ENCODE measurements around the gene KIAA0753. TPM values are rescaled to one million over a fixed set of nuclear protein-coding genes. Genes with fewer than 3 reads are reported as not detected.
A peak's percentile ranks its signal among the peaks of the same experiment; 100 is the strongest.

The KIAA0753 gene
- total RNA-seq, 2 donors from 2014 or later: 37.2 to 50.1 TPM

GRCh38 chr17:6588165-6588564 is 52.3 kb downstream of the KIAA0753 start:
- peaks cover 16% of the 10 kb centered on the region for H3K4me1 Mint-ChIP-seq
- no peak overlapping the region for H3K27ac Mint-ChIP-seq
- H3K27me3 ChIP-seq (ENCODE audit: control insufficient read depth, insufficient read depth, low read length, poor library complexity, severe bottlenecking): no peaks in the 10 kb centered on the region
- no peak for TF ChIP-seq CTCF (conservative IDR thresholded peaks at IDR 0.05)
- peaks cover 90% of the 10 kb centered on the region for H3K36me3 Mint-ChIP-seq (ENCODE audit: low read depth)
- no peak overlapping the region for H3K9ac ChIP-seq (ENCODE audit: extremely low read depth, low read length, poor library complexity, severe bottlenecking)
- peaks cover 31% of the 10 kb centered on the region for H3K9me3 Mint-ChIP-seq
- H3K36me3 ChIP-seq (ENCODE audit: control insufficient read depth, insufficient read depth, low read length): peaks cover 96% of the 10 kb centered on the region
- no peak overlapping the region for H3K4me3 Mint-ChIP-seq
- no peaks in the 10 kb centered on the region for H3K4me1 ChIP-seq (ENCODE audit: control insufficient read depth, insufficient read depth, low read length)
- DNase-seq: no peak
- H3K9me3 ChIP-seq (ENCODE audit: control insufficient read depth, low read length): peaks cover 34% of the 10 kb centered on the region
- 89 to 100% methylated on average over 1 to 4 of the region's 5 CpGs for WGBS, 2 experiments (ENCODE audit: insufficient coverage in 1 of 2, insufficient read length in 1 of 2)
- H3K27ac ChIP-seq (ENCODE audit: low read depth, low read length): no peak overlapping the region
- H3K27me3 Mint-ChIP-seq (ENCODE audit: insufficient read depth): no peaks in the 10 kb centered on the region
- H3K4me3 ChIP-seq (ENCODE audit: low read length): no peak overlapping the region

GRCh38 chr17:6587310-6587709 is 53.2 kb downstream of the KIAA0753 start:
- peaks cover 96% of the 10 kb centered on the region for H3K36me3 ChIP-seq (ENCODE audit: control insufficient read depth, insufficient read depth, low read length)
- no peaks in the 10 kb centered on the region for H3K27me3 ChIP-seq (ENCODE audit: control insufficient read depth, insufficient read depth, low read length, poor library complexity, severe bottlenecking)
- no peak overlapping the region for H3K4me3 ChIP-seq (ENCODE audit: low read length)
- DNase-seq: no peak
- H3K9ac ChIP-seq (ENCODE audit: extremely low read depth, low read length, poor library complexity, severe bottlenecking): no peak overlapping the region
- TF ChIP-seq CTCF (conservative IDR thresholded peaks at IDR 0.05): no peak
- peaks cover 37% of the 10 kb centered on the region for H3K9me3 Mint-ChIP-seq
- no peak overlapping the region for H3K27ac ChIP-seq (ENCODE audit: low read depth, low read length)
- no peak overlapping the region for H3K27ac Mint-ChIP-seq
- H3K4me1 ChIP-seq (ENCODE audit: control insufficient read depth, insufficient read depth, low read length): no peaks in the 10 kb centered on the region
- WGBS, 2 experiments (ENCODE audit: insufficient coverage in 1 of 2, insufficient read length in 1 of 2): 86 to 100% methylated on average over 4 of the region's 4 CpGs
- H3K4me3 Mint-ChIP-seq: no peak overlapping the region
- no peaks in the 10 kb centered on the region for H3K27me3 Mint-ChIP-seq (ENCODE audit: insufficient read depth)
- H3K4me1 Mint-ChIP-seq: peaks cover 9% of the 10 kb centered on the region
- H3K36me3 Mint-ChIP-seq (ENCODE audit: low read depth): peaks cover 90% of the 10 kb centered on the region
- peaks cover 37% of the 10 kb centered on the region for H3K9me3 ChIP-seq (ENCODE audit: control insufficient read depth, low read length)

GRCh38 chr17:6583411-6583810 is 57.1 kb downstream of the KIAA0753 start:
- peaks cover 90% of the 10 kb centered on the region for H3K36me3 Mint-ChIP-seq (ENCODE audit: low read depth)
- WGBS, 2 experiments (ENCODE audit: insufficient coverage in 1 of 2, insufficient read length in 1 of 2): 96 to 100% methylated on average over 3 to 4 of the region's 4 CpGs

More at GRCh38 chr17:6583411-6583810, 57.1 kb downstream of the KIAA0753 start:
- no peaks in the 10 kb centered on the region for H3K4me1 Mint-ChIP-seq
- no peaks in the 10 kb centered on the region for H3K27me3 ChIP-seq (ENCODE audit: control insufficient read depth, insufficient read depth, low read length, poor library complexity, severe bottlenecking)
- H3K9ac ChIP-seq (ENCODE audit: extremely low read depth, low read length, poor library complexity, severe bottlenecking): no peak overlapping the region
- H3K9me3 ChIP-seq (ENCODE audit: control insufficient read depth, low read length): peaks cover 43% of the 10 kb centered on the region
- no peak for TF ChIP-seq CTCF (conservative IDR thresholded peaks at IDR 0.05)
- no peak overlapping the region for H3K27ac ChIP-seq (ENCODE audit: low read depth, low read length)
- peaks cover 43% of the 10 kb centered on the region for H3K9me3 Mint-ChIP-seq
- no peaks in the 10 kb centered on the region for H3K4me1 ChIP-seq (ENCODE audit: control insufficient read depth, insufficient read depth, low read length)
- H3K4me3 Mint-ChIP-seq: no peak overlapping the region
- peak overlapping the region; percentile 5 for H3K4me3 ChIP-seq (ENCODE audit: low read length)
- H3K27ac Mint-ChIP-seq: no peak overlapping the region
- H3K27me3 Mint-ChIP-seq (ENCODE audit: insufficient read depth): no peaks in the 10 kb centered on the region
- H3K36me3 ChIP-seq (ENCODE audit: control insufficient read depth, insufficient read depth, low read length): peaks cover 84% of the 10 kb centered on the region
- DNase-seq: no peak

Measured in endodermal cell (in vitro differentiated cells).